HG02885 (cell line): ENCODE data around the gene LAPTM5.
A peak's percentile ranks its signal among the peaks of the same experiment; 100 is the strongest.

Source experiments
- ATAC-seq: cut with Tn5 transposase; IDR thresholded peaks from one replicate; pipeline ENCODE4 v1.9.1; 2021; ENCODE audit warnings: mild to moderate bottlenecking; ENCODE audit not compliant: unreplicated experiment, poor library complexity

LAPTM5 gene

DNA sequence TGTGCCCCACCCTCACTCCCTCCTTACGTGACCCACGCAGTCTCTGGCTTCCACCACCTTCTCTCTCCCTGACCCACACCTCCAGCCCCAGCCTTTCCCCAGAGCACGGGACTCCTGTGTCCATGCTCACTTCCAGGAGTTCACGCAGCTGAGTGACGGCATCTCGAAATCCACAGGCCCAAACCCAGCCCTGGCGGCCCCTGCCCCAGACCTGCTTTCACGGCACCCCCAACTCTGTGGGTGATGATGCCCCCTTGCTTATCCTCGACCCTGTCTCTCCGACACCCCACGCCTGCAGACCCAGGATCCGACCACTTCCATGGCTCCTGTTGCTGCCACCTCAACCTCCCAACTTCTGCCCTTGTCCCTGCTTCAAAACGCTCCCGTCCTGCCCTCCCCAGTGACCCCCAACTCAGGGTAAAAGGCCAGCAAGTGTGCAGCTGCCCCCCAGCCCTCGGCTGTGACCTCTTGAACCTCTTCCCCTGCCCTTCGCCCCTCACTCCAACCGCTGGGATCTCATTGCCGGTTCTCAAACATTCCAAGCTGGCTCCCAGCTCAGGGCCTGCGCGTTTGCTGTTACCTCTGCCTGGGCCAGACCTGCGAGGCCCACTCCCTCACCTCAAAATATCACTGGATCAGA is 30.4 kb upstream of the LAPTM5 start:
- ATAC-seq, result no peak

DNA sequence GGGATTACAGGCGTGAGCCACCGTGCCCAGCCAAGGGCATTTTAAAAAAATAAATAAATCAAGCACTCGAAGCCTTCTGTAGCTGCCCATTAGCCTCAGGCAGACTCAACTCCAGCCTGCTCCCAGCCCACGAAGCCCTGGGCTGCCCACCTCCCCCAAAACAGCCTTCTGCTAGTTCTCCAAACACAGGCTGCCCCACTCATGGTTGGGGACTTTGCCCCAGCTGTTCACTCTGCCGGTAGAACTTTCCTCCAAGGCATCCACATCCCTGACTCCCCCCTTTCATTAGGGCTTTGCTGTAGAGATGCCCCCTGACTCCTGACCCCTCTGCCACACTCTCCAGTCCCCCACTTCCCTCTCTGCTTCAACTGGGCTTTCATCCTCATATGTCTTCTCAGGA is 29.7 kb upstream of the LAPTM5 start:
- no peak for ATAC-seq

DNA sequence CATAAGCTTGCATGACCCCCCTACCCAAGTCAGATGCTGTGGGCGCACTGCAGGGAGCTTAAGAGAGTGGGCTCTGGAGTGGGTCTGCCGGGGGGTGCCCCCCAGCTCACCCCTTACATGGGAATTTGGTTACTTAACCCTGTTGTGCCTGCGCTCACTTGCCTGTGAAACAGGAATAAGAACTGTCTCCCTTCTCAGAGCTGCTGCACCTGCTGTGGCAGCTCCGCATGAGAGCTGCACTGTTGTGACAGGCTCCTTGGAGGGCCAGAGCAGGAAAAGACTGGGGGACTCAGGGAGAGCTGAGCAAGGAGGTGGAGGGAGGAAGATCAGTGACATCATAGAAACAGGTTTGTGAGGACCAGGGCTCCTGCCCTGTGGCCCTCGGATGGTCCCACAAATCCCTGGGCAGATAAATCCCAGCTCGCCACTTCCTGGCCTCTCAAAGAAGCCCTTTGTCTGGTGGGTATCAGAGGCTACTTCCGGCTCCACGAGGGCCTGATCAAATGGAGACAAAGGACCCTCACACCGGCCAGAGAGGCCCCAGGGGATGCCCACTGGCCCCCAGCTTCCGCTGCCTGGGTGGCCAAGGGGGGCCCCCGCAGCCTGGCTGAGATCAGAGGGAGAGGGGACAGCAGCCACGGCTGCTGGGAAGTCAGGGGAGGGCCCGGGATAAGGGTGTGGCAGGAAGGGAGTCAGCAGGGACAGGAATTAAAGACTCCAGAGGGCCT is 28.9 kb upstream of the LAPTM5 start:
- no peak for ATAC-seq

DNA sequence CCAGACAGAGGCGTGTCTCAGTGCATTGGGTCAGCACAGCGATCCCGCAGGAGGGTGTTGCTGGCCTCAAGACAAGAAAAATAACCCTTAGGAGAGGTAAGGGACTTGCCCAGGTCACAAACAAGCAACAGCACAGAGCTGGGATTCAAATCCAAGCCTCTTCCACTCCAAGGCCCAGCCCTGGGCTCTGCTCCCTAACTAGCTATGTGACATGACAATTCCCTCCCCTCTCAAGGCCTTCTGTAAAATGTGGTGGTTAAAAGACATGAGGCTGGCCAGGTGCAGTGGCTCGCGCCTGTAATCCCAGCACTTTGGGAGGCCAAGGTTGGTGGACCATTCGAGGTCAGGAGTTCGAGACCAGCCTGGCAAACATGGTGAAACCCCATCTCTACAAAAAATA is 28.1 kb upstream of the LAPTM5 start:
- ATAC-seq, result no peak

GRCh38 chr1:30785181-30785580 is 27.6 kb upstream of the LAPTM5 start:
- ATAC-seq, result no peak

- no peak for ATAC-seq
These were observed 25.8 kb upstream of the LAPTM5 start for GRCh38 chr1:30783256-30783915.

- no peak for ATAC-seq
These were observed 25.0 kb upstream of the LAPTM5 start for GRCh38 chr1:30782361-30783255.

- ATAC-seq, result no peak
These were observed 24.3 kb upstream of the LAPTM5 start for GRCh38 chr1:30781906-30782305.

DNA sequence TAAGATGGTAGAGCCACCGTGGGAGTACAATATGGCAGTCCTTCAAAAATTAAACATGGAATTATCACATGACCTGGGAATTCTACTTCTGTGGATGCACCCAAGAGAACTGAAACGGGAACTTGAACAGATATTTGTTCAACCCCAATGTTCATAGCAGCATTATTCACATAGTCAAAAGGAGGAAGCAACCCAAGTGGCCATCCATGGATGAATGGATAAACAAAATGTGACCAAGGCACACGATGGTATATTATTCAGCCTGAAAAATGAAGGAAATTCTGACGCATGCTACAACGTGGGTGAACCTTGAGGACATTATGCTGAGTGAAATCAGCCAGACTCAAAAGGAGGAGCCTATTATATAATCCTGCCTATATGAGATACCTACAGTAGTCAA is 22.8 kb upstream of the LAPTM5 start:
- no peak for ATAC-seq

GRCh38 chr1:30779294-30780071 is 21.9 kb upstream of the LAPTM5 start:
- ATAC-seq, result peak; percentile 67

- no peak for ATAC-seq
These were observed 21.4 kb upstream of the LAPTM5 start for GRCh38 chr1:30778979-30779293.

DNA sequence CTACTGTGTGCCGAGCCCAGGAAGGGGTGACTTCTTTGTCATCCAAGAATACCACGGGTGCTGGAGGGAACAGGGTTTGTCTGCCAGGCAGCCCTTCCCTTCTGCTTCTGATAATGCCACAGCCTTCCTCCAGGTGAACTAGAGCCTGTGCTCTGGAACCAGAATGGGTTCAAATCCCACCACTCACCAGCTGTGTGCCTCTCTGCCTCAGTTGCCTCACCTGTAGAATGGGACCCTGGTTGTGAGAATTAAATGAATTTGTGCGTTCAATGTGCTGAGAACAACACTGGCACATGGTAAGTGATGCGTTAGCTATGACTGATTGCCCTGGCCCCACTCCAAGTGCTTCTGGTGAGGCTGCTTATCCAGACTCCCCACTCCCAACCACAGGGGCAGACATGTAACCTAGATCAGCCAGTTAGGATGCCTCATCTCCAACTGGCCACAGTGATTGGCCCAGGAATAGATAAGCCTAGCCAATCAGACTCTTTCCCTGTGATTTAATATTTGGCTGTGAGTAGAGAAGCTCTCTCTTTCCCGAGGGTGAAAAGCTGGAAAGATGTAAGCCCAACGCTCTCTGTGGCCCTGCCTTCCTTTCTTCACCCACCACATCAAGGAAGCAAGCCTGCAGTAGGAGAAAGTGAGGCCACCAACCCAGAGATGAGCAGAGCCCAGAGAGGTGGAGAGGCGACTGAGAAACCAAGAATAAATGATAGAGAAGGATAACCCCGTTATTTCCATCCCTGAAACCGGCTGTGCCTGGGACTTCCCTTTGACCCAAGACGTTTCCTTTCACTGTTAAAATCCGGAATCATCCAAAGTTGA is 20.8 kb upstream of the LAPTM5 start:
- no peak for ATAC-seq

GRCh38 chr1:30777904-30778153 is 20.3 kb upstream of the LAPTM5 start:
- no peak for ATAC-seq

DNA sequence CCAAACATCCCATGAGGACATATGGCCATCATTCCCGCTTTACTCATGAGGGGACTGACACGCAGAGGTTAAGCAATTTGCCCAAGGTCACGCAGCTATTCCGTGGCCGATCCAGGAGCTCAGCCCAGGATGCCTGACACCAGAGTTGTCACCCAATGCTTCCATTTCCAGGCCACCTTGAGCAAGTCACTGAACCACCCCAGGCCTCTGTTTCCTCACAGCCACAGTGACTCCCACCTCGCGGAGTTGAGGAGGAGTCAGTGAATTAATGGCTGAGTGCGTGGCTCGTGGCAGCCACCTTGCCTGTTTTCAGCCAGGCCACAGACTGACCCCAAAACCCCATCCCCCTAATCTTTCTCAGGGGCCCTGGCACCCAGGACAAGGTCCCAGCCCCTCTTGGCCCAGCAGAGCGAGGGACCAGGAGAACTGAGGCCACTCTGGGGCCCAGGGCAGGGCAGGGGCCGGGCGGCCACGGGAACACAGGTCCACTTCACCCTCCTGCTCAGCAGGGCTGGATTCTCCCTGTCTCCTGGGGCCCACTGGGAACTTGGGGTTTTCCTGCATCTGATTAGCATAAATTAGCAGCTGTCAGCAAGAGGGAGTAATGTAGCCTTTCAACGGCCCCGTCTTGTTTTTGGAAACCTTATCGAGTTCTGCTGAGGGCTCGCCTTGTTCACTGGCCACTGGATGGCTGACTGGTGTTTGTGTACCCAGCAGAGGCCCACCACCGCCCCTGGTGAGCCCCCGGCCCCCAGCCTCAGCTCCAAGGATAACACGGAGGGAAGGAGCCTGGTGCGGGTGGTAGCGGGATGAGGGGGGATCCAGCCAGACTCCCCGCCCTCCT is 19.7 kb upstream of the LAPTM5 start:
- ATAC-seq, result no peak

GRCh38 chr1:30776097-30777059 is 18.8 kb upstream of the LAPTM5 start:
- ATAC-seq, result no peak

DNA sequence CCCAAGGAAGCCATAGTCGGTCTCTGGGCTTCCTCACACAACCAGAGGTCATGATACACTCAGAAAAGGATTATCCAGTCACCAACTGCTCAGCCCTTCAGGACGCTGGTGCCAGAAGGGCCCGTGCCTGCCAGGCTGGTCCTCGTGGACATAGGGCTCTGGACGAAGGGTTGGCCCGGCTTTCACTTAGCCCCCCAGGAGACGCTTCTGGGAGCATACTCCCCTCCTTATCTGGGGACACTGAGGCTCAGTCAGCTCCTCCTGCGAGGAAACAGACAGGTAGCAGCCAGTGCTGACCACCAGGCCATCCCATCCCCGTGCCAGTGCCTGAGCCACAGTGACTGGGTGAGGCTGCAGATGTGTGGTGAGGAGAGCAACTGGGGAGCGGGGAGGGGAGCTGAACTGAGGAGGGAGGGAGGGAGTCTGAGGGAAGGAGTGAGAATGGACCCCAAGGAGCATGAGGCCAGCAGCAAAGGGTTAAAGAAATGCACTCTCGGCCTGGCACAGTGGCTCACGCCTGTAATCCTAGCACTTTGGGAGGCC is 17.9 kb upstream of the LAPTM5 start:
- ATAC-seq, result no peak
